HG03280 (cell line): ENCODE data around the gene HBA1.
"Not testable (repeated sequence)": the region's sequence is repeated elsewhere in the genome, so short reads cannot be mapped to it uniquely, and the experiment has no call there.

ENCODE experiments used
- ATAC-seq: cut with Tn5 transposase; IDR thresholded peaks from one replicate; pipeline ENCODE4 v1.9.1; 2021; ENCODE audit warnings: mild to moderate bottlenecking, moderate library complexity; ENCODE audit not compliant: unreplicated experiment

The HBA1 gene

DNA sequence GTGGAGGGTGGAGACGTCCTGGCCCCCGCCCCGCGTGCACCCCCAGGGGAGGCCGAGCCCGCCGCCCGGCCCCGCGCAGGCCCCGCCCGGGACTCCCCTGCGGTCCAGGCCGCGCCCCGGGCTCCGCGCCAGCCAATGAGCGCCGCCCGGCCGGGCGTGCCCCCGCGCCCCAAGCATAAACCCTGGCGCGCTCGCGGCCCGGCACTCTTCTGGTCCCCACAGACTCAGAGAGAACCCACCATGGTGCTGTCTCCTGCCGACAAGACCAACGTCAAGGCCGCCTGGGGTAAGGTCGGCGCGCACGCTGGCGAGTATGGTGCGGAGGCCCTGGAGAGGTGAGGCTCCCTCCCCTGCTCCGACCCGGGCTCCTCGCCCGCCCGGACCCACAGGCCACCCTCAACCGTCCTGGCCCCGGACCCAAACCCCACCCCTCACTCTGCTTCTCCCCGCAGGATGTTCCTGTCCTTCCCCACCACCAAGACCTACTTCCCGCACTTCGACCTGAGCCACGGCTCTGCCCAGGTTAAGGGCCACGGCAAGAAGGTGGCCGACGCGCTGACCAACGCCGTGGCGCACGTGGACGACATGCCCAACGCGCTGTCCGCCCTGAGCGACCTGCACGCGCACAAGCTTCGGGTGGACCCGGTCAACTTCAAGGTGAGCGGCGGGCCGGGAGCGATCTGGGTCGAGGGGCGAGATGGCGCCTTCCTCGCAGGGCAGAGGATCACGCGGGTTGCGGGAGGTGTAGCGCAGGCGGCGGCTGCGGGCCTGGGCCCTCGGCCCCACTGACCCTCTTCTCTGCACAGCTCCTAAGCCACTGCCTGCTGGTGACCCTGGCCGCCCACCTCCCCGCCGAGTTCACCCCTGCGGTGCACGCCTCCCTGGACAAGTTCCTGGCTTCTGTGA is at the start of gene HBA1:
TSS of gene HBA1 (plus strand) at position 204 of the 906 bp plus-strand sequence. CDS start at position 241, 37 bp downstream.
- not testable (repeated sequence) for ATAC-seq

DNA sequence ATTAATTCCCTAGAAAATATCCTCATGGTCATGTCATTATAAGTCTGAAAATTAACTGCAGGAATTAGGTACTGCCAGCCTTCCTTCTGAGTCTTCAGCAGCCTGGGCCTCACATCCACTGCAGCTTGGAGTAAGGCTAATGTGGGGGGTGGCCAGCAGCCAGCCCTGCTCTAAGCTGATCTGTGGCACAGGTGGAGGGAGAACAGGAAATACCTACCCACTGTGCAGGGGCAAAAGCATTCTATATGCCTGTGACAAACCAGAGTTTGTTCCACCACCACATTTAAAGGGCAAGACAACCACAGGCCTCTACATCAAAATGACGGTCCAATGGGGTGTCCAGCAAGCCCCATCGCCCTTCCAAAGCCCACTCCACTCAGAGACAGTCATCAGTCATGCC is 47.4 kb upstream of the HBA1 start:
- ATAC-seq = no peak

DNA sequence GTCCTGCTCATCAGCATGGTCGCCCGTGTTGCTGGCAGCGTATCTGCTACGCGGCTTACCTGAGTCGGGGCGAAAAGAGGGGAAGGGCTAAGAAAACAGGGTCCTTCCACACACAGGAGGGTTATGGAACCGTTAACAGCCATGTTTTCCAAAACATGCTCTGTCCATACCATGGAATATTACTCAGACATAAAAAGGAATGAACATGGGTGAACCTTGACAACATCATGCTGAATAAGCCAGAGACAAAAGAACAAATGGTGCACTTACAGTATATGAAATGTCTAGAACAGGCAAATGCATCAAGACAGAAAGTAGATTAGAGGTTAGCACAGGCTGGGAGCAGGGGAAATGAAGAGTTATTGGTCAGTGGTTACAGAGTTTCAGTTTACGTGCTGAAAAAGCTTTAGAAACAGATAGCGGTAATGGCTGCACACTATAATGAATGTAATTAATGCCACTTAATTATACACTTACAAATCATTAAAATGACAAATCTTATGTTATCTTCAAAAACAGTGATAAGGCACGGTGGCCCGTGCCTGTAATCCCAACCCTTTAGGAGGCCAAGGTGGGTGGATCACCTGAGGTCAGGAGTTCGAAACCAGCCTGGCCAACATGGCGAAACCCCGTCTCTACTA is 45.8 kb upstream of the HBA1 start:
- ATAC-seq = no peak

DNA sequence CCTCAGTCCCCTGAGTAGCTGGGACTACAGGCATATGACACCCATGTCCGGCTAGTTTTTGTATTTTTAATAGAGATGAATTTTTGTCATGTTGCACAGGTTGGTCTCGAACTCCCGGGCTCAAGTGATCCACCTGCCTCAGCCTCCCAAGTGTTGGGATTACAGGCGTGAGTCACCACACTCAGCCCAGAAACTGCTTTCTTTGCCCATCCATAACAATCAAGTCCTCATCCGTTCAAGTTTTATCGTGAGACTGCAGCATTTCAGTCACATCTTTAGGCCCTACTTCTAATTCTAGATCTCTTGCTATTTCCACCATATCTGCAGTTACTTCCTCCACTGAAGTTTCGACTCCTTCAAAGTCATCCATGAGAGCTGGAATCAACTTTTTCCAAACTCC is 44.4 kb upstream of the HBA1 start:
- no peak for ATAC-seq

DNA sequence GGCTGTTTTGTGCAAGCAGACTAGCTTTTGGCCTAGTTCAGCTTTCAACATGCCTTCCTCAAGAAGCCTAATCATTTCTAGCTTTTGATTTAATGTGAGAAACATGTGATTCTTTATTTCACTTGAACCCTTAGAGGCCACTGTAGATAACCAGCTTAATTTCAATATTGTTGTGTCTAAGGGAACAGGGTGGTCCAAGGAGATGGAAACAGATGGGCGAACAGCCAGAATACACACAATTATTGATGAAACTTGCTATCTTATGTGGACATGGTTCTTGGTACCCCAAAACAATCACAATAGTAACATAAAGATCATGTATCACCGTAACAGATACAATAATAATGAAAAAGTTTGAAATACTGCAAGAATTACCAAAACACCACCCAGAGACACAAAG is 42.8 kb upstream of the HBA1 start:
- no peak for ATAC-seq

DNA sequence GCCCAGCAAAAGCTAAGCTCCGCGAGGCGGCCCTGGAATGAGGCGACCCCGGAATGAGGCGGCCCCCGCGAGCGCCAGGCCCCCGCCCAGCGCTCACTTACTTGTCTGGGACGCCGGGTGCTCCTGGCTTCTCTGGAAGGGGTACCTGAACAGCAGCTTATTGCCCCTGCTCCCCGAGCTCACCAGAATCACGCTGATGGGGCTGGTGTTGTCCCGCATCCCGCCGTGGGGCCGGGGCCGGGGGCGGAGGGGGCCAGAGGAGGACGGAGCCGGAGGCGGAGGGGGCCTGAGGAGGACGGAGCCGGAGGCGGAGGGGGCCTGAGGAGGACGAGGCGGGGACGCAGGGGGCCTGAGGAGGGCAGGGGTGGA is 38.4 kb upstream of the HBA1 start:
- no peak for ATAC-seq

DNA sequence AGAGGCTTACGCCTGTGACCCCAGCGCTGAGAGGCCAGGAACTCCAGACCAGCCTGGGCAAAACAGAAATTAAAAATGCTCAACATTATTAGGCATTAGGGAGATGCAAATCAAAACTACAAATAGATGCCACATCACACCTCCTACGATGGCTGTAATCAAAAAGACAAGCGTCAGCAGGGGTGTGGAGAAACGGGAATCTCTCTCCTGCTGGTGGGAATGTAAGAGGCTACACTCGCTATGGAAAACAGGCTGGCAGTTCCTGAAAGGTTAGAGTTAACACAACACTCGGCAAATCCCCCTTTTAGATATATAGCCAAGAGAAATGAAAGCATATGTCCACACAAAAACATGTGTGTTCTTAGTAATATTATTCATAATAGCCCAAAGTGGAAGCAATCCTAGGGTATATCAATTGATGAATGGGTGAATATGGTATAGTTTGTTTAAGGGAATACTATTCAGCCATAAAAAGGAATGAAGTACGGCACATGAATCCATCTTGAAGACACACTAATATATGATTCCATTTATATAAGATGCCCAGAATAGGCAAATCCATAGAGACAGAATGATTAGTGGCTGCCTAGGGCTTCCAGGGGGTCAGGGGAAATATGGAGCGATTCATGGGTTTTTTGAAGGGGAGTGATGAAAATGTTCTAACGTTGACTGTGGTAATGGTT is 36.2 kb upstream of the HBA1 start:
- no peak for ATAC-seq

DNA sequence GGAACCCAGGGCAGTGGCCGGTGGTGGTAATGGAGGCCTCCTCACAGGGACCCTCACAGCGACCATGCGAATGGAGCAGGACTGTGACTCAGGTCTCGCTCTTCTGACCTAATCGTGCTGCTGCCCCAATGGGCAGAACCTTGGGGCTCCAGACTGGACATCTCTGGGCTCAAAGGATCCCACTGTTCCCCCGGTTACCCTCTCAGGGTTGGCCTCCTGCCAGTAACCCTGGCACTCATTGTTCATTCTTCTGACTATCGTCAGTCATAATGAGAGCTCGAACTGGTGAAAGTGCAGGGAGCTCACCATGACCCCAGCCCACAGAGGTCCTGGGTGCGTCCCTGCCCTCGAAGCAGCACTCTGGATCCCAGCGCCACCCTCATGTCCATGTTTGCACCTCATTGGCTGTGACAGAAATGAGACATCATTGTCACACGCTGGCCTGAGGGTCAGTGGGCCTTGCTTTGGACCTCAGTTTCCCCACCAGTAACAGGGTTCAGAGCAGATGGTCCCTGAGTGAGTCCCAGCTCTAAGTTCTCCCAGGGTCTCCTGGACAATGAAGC is 34.0 kb upstream of the HBA1 start:
- ATAC-seq = no peak

DNA sequence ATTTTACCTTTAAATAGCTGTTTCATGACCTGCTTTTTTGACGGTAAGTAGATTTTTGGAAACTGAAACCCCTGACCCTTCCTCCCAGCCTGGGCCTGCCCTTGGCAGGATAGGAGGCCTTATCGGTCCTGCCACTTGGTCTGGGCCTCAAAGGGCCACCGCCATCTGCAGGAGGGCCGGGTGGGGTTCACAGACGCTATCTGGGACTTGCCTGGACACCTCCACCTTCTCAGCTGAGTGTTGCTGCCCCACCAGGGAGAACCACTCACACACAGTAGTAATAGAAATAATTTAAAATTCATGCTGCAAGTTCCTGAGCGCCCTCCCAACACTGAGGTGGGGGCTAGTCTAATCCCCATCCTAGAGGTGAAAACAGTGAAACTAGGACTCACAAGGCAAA is 33.4 kb upstream of the HBA1 start:
- ATAC-seq = no peak

DNA sequence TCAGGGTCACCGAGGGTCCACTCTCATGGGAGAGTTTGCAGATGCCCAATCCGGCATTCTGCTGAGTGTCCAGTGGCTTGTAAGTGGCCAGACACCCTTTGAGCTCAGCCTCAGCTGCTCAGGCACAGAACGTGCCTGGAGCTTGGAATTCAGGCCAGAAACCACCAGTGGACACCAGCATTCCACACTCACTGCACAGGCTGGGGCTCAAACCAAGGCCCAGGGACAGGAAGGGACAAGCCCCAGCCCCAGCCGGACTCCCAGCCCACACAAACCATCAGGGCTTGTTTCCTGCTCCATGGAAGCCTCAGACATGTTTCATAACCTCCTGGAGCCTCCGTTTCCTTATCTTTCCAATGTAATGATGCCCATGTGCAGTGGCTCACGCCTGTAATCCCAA is 33.0 kb upstream of the HBA1 start:
- ATAC-seq = no peak

DNA sequence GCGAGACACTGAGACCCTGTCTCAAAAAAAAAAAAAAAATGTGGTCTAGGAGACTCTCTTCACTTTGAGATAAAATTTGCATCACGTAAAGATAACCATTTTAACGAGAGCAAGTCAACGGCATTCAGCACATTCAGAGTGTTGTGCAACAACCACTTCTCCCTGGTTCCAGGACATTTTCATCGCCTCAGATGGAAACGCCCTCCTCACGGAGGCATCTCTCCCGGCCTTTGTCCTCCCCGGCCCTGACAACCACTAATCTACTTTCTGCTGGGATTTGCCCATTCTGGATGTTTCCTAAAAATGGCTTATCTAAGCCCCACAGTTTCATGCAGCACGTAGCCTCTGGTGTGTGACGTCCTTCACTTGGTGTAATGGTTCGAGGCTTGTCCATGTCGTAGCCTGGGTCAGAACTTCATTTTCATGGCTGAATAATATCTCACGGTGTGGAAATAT is 31.7 kb upstream of the HBA1 start:
- ATAC-seq = no peak

DNA sequence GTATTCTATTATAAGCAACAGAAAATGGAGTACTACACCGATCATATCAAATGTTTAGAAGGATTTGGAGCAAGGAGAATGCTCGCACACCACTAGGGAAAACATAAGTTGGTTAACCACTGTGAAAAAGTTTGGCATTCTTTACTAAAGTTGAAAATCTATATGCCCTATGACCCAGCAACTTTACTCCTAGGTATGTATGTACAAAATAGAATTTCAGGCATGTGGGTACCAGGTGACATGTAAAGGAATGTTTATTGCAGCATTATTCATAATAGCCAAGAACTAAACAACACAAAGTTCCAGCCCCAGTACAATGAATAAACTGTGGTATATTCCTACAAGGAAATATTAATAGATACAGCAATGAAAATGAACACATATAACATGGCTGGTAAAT is 29.8 kb upstream of the HBA1 start:
- no peak for ATAC-seq

DNA sequence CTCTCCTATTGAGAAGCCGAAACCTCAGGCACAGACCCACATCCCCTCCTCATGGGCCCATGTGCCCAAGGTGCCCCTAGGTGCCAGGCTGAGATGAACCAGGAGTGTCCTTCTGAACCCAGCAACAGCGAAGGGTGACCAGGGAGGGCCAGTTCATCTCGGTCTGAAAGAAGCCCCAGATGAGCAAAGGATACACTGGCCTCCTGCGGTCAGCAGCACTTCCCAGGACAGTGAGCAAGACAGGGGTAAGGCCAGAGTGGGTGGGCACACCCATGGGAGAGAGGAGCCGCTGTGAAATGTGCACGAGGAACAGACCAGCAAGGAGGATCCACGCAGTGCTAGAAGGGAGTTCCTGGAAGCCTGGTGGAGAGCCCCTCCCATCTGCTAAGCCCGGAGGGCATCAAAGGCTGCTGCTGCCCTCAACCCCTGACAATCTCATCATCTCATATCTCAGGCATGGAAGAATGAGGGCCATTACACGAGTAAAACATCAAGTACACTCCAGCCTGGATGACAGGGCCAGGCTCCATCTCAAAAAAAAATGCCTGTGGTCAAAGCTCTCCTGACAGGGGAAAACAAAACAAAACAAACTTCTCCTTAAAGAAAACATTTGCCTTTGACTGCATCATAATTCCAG is 27.3 kb upstream of the HBA1 start:
- no peak for ATAC-seq

DNA sequence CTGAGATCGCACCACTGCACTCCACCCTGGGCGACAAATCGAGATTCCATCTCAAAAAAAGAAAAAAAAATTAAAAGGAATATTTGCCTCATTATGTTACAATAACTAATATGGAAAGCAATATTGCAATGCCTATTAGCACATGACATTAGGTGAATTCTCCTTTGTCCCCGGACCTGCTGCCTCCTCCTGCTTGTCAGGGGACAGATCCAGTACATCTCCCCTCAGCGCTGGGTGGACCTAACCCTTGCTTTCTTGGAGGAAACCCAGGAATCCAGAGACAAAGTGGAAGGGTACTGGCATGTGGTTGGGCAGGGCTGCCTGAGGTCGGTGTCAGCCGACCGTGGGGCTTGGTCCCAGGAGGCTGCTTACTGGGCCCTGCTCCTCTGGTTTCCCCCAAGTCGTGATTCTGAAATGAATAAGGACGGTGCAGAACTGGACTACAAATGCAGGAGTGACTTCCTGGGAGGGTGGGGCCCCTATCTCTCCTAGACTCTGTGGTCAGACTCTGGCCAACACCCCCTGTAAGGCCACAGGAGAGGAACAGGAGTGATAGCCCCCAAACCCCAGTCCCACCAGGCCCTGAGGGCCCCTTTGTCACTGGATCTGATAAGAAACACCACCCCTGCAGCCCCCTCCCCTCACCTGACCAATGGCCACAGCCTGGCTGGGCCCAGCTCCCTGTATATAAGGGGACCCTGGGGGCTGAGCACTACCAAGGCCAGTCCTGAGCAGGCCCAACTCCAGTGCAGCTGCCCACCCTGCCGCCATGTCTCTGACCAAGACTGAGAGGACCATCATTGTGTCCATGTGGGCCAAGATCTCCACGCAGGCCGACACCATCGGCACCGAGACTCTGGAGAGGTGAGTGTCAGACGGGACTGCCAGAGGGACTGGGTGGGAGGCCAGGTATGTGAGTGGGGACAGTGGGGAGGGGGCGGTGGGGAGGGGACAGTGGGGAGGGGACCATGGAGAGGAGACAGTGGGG is 24.0 kb upstream of the HBA1 start, which contains the start of gene HBZ:
TSS of gene HBZ (plus strand) at position 504 of the 988 bp plus-strand sequence. CDS start at position 770, 266 bp downstream.
- no peak for ATAC-seq

DNA sequence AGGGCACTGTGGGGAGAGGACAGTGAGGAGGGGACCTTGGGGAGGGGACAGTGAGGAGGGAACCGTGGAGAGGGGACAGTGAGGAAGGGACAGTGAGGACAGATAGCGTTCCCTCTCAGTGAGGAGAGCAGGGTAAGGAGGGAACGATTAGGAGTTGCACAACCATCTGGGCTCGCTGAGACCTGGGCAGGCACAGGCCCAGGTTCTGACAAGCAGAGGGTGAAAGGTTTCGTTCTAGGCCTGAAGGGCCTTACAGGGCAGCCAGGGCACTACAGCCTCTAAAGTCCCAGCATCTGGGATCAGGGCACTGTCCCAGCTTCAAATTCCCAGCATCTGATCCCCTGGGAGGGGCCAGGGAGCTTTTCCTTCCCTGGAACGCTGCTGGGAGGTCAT is 23.4 kb upstream of the HBA1 start:
- not testable (repeated sequence) for ATAC-seq

DNA sequence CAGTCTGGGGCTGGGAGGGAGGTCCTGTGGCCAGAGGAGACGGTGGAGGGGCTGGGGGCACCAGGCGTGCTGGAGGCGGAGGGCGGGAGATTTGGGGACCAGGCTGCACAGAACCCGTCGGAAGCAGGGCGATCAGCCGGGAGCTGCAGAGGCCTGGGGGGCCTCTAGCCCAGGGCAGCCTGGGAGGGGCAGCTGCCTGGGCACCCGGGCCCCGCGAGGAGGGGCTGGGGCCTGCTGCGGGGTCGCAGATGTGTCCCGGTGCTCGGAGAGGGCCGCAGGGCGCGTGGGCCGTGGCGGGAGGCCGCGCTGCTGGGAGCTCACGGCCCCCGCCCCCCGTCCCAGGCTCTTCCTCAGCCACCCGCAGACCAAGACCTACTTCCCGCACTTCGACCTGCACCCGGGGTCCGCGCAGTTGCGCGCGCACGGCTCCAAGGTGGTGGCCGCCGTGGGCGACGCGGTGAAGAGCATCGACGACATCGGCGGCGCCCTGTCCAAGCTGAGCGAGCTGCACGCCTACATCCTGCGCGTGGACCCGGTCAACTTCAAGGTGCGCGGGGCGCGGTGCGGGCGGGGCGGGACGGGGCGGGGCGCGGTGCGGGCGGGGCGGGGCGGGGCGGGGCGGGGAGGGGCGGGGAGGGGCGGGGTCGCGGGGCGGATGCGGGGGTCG is 22.8 kb upstream of the HBA1 start:
- not testable (repeated sequence) for ATAC-seq

DNA sequence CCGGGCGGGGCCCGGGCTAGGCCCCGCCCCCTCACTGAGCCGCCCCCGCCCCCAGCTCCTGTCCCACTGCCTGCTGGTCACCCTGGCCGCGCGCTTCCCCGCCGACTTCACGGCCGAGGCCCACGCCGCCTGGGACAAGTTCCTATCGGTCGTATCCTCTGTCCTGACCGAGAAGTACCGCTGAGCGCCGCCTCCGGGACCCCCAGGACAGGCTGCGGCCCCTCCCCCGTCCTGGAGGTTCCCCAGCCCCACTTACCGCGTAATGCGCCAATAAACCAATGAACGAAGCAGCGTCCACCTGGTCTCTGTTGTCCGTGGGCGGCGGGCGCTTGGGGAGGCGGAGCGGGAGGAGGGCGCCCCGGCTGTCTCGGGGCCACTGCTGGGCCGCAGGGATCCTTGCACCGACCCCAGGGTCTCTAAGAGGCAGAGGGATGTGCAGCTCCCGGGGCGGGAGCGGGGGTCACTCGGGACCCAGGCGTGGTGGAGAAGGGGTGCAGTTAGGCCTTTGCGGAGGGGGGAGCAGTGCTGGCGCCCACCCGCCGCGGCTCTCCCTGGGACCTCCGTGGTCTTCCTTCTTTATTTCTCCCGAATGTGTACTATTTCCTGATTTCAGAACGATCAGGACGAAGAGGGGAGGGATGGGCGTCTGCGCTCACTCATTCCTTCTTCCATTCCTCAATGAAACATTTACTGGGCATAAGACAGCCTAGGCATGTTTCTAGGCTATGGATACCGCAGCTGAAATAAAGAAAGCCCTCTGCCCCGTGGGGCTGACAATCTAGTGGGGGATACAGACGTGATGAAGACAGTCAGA is 22.1 kb upstream of the HBA1 start:
- ATAC-seq = no peak

DNA sequence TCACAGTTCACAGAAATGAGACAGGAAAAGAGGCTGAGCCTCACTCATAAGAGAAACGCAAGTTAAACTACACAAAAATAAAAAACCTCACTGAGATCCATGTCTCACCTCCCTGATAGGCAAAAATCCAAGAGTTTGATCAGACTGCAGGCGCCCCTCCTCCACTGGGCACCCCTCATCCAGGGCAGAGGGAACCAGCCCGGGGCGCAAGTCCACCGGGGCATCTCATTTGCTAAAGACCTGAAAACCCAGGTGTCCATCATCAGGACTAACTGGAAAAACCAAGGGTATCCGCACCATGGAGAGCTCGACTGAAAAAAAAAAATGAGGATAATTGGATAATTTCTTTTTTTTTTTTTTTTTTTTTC is 21.5 kb upstream of the HBA1 start:
- ATAC-seq = no peak
